DMS153 treated with DMSO at 0.1 percent for 48 hours (cell line): ENCODE results near the gene ZDHHC14.
"Not testable (repeated sequence)": the region's sequence is repeated elsewhere in the genome, so short reads cannot be mapped to it uniquely, and the experiment has no call there.

Source experiments
- DNase-seq: peaks from one replicate; lab custom pipeline; 2025; ENCODE audit not compliant: unreplicated experiment; lab: John Stamatoyannopoulos, UW

The ZDHHC14 gene

DNA sequence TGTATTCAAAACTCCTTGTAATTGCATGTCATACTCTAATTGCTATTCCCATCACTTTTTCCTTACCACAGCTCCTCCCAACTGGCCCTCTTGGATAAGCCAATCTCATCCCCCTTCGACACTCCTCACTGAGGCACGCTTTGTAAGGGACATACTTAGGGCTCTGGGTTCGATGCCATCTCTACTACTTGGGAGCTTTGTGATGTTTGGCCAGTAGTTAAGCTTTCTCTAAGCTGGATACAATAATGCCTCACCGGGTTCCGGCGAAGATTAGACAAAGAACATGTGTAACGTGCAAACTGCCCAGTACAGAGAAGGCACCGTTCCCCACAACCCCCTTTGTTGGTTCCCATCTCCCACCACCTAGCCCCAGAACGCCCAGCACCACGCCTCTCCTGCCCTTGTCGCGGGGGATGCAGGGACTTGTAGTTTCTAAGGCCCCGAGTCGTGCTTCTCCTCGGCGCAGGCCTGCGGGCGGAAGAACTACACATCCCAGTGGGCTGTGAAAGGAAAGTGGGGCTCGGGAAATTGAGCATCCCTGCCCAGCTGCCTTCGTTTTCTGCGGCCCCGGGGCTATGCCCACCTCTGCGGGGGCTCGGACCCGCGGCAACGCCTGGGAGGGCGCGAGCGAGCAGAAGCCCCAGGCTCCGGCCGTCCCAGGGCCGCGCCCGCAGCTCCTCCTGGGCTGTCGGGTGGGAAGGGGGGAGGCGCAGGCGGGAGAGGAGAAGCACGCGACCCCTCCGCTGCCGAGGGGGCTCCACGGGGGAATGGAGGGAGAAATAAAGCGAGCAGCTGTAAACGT, 1.1 kb upstream of the ZDHHC14 start:
- peak; percentile 61 for DNase-seq

DNA sequence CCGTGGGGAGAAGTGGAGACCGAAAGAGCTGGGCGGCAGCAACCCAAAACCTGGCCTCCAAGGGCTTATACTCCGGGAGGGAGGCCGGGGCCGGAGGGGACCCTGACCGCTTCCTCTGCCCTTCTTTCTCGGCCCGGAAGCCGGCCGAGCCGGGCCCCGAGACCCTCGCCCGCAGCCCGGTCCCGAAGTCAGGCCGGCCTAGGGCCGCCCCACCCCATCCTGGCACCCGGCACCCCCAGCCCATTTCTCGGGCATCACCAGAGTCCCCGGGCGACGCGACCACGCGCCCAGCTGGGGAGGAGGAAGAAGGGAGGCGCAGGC, 572 bp upstream of the ZDHHC14 start:
- DNase-seq, result no peak

DNA sequence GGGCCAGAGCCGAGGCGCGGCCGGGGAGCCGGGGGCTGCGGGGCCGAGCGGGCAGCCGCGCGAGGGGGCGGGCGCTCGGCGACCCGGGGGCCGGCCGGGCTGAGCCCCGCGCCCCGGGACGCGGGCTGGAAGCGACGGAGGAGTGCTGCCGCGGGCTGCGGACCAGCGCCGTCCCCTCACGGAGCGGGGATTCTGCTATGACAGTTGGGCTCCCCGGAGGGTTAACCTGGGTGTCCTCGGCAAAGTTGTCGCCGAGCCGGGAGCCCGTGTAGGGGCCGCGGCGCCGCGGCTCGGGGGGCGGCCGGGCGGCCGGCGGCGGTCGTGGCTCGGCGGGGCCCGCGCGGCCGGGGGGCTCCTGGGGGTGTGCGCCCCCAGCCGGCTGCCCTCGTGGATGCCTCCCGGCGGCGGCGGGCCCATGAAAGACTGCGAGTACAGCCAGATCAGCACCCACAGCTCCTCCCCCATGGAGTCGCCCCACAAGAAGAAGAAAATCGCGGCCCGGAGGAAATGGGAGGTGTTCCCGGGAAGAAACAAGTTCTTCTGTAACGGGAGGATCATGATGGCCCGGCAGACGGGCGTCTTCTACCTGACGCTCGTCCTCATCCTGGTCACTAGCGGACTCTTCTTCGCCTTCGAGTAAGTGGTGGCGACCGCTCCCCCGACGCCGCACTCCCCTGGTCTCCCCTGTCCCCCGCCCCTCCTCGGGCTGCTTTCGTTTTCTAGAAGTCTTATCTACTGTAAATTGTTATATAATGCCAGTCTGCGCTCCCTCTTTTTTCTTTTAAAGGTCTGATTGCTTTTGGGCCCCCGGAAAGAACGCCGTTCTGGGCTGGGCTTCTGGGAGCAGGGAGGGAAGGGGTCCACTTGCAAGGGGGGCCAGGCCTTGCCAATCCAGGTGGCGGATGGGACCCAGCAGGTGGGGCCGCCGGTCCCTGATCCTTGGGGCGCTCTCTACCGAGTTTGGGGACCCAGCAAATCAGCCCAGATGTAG, 936 bp downstream of the ZDHHC14 start:
- DNase-seq, result no peak

DNA sequence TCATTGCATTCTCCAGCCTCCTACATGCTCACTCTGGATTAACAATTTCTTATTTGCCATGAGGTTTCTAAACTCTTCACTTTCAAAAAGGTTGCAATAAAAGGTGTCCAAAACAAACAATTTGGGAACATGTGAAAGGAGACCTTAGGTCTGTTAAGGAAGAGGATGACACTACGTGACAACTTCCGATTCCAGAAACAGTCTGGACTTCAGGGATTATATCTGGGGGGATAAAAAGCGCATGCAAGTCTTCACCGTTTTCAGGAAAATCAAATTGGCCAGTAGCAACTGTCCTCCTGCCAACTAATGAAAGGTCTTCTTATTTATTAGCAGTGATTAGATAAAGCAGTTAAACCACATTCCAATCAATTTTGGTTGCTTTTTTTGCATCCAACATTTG, 1.8 kb downstream of the ZDHHC14 start:
- DNase-seq, result no peak

DNA sequence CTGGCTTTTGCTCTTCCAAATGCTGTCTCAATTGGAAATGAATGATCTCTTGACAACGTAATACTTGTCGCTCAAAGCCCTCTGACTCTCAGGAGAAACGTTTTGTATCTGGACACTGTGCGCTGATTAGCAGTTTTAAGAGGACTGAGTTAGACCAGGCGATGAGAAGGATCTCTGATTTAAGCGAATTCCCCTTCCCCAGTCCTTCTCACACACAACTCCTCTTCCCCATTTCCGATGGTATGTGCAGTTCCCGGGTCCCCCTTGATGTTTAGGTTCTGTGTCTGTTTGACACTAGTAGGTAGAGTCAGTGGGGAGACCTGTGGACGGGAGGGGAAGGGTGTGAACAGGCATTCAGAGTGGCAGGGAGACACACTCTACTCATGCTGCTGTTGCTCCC, 2.5 kb downstream of the ZDHHC14 start:
- no peak for DNase-seq

DNA sequence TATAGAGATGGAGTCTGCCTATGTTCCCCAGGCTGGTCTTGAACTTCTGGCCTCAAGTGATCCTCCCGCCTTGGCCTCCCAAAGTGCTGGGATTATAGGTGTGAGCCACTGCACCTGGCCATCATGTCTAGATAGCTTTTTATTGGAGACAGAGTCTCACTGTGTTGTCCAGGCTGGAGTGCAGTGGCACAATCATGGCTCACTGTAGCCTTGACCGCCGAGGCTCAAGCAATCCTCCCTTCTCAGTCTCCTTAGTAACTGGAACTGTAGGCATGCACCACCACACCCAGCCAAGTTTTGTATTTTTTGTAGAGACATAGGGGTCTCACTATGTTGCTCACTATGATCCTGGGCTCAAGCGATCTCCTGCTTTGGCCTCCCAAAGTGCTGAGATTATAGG, 4.0 kb downstream of the ZDHHC14 start:
- DNase-seq, result not testable (repeated sequence)

DNA sequence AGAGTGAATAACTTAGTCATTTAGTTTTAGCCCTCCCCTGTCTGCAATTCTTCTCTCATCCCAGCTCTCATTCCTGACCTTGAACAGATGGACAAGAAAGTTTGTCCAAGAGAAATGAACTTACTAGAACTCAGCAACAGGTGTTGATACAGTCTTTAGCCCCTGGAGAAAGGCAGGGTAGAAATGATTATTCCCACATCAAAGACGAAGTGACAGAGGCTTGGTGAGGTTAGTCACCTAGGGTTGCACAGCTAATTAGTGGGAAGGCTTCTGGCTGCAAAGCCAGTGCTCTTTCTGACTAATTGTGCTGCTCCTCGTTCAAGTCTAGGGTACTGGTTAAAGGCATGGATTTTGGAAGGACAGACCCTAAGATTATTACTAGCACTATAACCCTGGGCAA, 4.5 kb downstream of the ZDHHC14 start:
- no peak for DNase-seq

DNA sequence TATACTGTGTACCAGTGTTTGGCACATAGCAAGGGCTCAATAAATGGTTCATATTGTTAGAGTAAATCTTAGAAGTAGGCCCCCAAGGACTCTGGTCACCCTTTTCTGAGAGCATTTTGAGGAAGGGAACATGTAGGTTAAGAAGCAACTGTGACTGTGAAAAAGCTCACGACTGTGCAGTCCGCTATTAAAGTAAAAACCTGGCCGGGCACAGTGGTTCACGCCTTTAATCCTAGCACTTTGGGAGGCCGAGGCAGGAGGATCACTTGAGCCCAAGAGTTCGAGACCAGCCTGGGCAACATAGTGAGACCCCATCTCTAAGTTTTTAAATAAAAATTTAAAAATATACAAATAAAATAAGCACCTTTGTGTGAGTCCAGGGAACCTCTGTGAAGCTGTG, 5.0 kb downstream of the ZDHHC14 start:
- DNase-seq, result no peak

DNA sequence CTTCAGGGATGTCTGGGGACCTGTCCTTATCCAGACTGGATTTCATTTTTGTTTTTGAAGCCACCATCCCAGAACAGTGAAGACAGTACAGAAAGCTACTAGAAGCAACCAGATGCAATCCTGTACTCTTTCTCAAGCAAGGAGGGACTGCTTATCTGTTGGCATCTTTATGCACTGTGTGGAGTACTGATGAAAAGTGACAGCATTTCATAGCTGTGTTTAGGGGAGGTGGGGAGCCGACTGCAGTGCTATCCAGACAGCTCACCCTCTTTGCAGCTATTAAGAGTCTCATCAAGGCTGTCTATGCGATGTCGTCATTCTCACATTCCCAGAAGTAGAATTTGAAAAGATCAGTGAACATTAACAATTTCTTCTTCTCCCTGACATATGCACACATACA, 5.5 kb downstream of the ZDHHC14 start:
- DNase-seq, result no peak

DNA sequence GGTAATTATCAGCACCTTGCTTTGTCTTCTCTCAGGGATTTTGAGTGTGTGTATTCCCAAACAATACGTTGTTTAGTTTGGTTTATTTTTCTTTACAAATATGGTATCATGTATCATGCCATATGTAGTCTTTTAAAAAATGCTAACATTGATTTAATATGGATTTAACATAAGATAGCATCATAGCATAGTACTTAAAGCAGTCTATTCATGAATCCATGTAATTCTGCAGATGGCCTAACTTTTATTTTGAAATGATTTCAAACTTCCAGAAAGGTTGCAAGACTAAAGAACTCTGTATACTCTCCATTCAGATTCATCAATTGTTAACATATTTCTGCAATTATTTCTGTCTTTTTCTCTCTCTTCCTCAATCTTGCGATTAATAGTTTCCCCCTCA, 7.9 kb downstream of the ZDHHC14 start:
- DNase-seq, result no peak

DNA sequence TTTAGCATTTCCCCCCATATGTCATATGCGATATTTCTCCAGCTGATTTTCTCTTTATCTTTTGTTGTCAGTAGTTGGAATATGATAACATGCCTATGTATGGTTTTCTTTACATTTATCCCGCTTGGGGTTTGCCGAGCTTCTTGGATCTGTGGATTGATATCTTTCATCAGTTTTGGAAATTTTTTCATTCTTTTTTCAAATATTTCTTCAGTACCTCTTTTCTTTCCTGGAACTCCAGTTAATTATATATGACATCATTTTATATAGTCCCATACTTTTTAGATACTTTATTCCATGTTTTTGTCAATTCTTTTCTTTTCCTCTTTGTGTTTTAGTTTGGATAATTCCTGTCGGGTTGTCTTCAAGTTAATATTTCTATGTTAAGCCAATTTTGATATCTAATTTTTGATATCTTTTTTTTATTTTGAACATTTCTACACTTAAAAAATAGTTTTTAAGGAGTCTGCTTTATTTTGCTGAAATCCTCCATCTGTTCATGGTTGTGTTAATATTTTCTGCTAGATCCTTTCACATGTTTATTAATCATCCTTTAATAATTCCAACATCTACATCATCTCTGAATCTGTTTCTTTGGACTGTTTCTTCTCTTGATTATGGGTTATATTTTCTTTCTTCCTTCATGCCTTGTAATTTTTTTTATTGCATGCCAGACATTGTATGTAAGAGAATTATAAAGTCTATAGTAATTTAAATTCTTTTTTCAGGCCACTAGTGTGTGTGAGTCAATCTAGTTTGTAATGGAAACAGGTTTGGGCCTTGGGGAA, 9.5 kb downstream of the ZDHHC14 start:
- DNase-seq, result no peak

DNA sequence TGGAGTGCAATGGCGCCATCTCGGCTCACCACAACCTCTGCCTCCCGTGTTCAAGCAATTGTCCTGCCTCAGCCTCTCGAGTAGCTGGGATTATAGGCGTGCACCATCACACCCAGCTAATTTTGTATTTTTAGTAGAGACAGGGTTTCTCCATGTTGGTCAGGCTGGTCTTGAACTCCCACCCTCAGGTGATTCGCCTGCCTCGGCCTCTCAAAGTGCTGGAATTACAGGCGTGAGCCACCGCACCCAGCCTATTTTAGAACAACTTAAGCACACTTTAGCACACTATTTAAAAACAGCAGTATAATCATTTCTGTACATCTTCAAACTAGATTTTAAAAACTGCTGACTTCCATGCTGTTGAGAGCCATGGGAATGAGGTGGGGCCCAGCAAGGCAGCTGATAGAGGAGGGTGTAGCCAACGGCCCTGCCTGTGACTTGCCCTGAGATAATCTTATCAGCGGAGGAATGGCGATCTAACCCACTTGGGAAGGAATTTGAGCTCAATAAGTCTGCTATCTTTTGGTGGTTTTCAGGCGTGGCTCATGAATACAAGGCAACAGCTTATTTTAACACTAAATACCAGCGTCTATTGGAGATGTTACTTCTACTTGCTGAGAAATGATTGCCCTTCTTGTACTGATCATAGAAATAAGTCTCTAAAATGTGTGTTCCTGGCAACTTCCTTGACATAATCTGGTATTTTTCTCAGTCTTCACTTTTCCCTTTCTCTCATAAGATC, 12.1 kb downstream of the ZDHHC14 start:
- no peak for DNase-seq

DNA sequence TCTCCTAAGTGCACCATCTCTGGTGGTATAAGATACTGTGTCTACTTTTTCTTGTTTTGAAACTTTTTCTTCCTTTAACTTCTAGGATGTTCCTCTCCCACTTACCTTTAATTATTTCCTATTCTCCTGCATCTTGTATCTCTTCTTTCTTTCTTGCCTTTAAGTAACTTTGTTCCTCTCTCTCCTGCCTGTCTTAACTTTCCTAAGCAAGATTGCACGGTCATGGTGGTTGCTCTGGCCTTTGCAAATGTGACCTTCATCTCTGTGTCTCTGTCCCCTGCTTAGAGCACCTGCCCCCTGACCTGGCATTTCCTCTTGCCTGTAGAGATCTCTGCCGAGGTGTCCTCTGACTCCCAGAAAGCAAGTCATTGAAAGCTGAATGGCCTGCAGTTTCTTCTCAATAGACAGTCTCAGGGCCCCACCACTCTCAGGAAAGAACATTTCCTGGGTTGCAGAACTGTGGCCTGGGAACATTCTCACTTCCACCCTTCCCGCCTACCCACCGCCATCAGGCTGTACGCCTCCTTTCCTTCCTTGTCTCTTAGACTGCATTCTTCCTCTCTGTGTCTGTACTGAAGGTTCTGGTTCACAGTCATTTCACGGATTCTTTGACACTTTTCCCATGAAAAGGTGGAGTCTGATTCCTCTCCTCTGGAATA, 12.8 kb downstream of the ZDHHC14 start:
- no peak for DNase-seq

DNA sequence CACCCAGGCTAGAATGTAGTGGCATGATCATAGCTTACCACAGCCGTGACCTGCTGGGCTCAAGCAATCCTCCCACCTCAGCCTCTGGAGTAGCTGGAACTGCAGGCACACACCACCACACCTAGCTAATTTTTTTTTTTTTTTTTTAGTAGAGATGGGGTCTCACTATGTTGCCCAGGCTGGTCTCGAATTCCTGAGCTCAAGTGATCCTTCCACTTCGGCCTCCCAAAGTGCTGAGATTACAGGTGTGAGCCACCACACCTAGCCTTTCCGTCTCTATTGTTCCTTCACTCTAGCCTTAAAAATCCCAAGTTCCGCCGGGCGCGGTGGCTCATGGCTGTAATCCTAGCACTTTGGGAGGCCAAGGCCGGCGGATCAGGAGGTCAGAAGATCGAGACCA, 14.2 kb downstream of the ZDHHC14 start:
- DNase-seq, result not testable (repeated sequence)

DNA sequence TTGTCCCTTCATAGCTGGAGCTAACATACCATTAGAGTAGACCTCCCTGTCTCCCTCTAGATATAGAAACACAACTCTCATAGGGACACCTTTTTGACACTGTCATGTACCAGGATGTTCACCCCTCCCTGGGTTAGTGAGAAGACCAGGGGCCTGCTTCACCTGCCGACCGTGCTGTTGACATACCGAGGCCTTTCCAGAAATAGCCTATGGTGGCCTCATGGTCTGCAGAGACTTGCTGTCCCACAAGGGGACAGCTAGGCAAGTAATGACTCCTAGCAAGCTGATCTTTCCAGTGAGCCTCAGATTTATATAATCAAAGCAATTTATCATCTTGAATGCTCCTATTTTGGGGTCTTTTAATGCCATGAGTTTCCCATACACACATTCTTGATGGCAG, 15.0 kb downstream of the ZDHHC14 start:
- DNase-seq, result no peak

DNA sequence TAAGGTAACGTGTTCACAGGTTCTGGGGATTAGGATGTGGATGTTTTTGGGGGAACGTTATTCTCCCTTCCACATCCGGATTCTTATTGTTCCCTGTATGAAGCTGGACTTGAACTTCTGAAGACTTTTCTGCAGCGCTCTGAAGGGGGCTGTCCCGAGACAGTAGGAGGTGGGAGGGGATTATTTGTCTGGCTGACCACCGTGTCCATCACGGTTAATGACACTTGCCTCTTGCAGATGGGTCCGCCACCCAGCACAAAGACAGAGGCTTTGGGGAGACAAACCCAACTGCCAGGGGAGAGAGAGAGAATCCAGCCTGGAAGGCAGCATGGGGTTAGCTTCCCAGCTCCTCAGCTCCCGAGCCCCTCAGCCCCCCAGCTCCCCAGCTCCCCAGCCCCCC, 16.7 kb downstream of the ZDHHC14 start:
- no peak for DNase-seq

DNA sequence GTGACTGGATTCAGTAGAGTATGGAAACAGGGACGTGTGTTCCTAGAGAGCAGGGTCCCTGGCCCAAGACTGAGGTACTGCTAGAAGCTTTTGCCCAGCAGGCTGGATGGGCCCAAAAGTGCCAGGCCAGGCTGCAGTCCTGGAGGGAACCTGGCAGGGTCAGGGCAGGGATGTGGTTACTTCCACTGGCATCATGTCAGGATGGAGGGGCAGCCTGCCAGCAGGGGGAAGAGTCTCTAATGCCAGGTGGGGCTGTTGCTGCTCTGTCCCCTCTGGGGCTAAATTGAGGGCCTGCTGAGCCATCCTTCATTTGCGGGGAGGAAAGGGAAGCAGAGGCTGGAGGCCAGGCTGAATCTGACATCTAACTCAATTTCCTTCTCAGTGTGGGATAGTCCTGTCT, 17.2 kb downstream of the ZDHHC14 start:
- DNase-seq, result no peak

DNA sequence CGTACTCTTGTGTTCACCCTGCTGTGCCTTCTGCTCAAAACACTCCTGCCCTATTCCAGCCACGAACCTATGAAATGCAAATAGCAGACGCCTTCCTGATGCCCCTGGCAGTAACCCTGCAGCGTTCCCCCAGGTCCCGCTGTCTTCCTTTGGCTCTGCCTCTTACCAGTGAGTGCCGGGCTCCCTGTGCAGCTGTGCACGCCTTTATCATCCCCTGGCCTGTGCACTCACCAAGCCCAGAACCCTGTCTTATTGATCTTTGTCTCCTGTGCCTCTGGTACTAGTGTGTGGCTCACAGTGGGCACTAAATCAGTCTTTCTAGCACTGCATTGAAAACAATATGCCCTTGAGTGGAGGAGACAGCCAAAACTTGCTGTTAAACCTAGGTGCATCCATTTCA, 19.7 kb downstream of the ZDHHC14 start:
- DNase-seq, result no peak

DNA sequence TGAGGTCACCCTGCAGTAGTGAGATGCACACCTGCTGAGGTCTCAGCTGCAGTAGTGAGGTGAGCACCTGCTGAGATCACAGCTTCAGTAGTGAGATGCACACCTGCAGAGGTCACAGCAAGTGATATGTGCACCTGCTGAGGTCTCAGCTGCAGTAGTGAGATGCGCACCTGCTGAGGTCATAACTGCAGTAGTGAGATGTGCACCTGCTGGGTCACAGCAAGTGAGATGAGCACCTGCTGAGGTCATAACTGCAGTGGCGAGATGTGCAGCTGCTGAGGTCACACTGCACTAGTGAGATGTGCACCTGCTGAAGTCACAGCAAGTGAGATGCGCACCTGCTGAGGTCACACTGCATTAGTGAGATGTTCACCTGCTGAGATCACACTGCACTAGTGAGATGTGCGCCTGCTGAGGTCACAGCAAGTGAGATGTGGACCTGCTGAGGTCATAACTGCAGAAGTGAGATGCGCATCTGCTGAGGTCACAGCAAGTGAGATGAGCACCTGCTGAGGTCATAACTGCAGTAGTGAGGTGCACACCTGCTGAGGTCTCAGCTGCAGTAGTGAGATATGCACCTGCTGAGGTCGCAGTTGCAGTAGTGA, 20.8 kb downstream of the ZDHHC14 start:
- no peak for DNase-seq
